Mammary microvascular endothelial cell (primary cell): Measurements from ENCODE around the gene POMT2. TPM values are rescaled to one million over a fixed set of nuclear protein-coding genes. Genes with fewer than 3 reads are reported as not detected.

Experiments
- total RNA-seq: library from RNA; depleted of rRNA; stranded (reverse); fragments of >200 nt; gene quantifications from 2 replicates; pipeline ENCODE4 v1.2.3, GENCODE V29; 2015

Gene POMT2, protein sequence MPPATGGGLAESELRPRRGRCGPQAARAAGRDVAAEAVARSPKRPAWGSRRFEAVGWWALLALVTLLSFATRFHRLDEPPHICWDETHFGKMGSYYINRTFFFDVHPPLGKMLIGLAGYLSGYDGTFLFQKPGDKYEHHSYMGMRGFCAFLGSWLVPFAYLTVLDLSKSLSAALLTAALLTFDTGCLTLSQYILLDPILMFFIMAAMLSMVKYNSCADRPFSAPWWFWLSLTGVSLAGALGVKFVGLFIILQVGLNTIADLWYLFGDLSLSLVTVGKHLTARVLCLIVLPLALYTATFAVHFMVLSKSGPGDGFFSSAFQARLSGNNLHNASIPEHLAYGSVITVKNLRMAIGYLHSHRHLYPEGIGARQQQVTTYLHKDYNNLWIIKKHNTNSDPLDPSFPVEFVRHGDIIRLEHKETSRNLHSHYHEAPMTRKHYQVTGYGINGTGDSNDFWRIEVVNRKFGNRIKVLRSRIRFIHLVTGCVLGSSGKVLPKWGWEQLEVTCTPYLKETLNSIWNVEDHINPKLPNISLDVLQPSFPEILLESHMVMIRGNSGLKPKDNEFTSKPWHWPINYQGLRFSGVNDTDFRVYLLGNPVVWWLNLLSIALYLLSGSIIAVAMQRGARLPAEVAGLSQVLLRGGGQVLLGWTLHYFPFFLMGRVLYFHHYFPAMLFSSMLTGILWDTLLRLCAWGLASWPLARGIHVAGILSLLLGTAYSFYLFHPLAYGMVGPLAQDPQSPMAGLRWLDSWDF
- total RNA-seq = 5.6 and 22.6 TPM in 2 replicates

DNA sequence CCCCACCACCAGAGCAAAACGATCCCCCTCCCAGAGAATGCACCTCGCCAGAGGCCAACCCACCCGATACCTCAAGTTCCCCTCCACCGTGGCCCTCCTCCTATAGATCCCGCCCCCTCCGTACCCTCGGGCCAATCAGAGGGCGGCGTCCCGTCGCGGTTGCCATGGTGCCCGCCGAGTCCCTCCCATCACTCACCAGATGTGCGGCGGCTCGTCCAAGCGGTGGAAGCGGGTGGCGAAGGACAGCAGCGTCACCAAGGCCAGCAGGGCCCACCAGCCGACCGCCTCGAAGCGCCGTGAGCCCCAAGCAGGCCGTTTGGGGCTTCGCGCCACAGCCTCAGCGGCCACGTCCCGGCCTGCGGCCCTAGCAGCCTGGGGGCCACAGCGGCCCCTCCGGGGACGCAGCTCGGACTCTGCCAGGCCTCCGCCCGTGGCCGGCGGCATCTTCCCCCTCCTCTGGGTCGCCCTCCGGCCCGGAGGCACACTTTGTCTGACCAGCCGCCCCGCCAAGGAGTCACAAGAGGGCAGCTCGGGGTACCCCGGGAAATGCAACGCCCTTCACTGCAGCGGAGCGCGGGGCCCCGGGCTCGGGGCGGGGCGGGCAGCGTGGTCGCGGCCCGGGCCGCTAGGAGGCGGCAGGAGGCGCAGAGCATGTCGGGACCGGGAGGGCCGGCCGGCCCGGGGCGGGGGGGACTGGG is at the start of gene POMT2:
POMT2 (minus strand) TSS at position 646 of the 698 bp plus-strand sequence; CDS start at position 444, 202 bp downstream.

GRCh38 chr14:77271113-77271710 is 49.5 kb downstream of the POMT2 start, which contains the start of gene NGB:
Gene NGB, minus strand, starts transcription at chr14:77271206. Its CDS starts 269 bp downstream, at chr14:77270937.

Other genes starting within 250 kb of the POMT2 start
- 11.2 and 14.0 TPM in 2 replicates for gene CIPC, start 222.6 kb downstream of the POMT2 start, total RNA-seq
- not detected in 2 replicates for gene ZDHHC22, start 179.1 kb downstream of the POMT2 start, total RNA-seq
- not detected in 2 replicates for gene TMEM63C, start 139.1 kb downstream of the POMT2 start, total RNA-seq
- not detected in 2 replicates for gene NGB, start 49.7 kb downstream of the POMT2 start, total RNA-seq
- gene GSTZ1, start 153 bp upstream of the POMT2 start, total RNA-seq = 18.4 and 20.8 TPM in 2 replicates
- 7.8 and 8.1 TPM in 2 replicates for gene TMED8, start 56.2 kb upstream of the POMT2 start, total RNA-seq
- gene SAMD15, start 56.5 kb upstream of the POMT2 start, total RNA-seq = 0.53 and 0.64 TPM in 2 replicates
- not detected in 2 replicates for gene NOXRED1, start 102.6 kb upstream of the POMT2 start, total RNA-seq
- gene VIPAS39, start 136.7 kb upstream of the POMT2 start, total RNA-seq = 17.9 and 28.8 TPM in 2 replicates
- 173 and 193 TPM in 2 replicates for gene AHSA1, start 137.2 kb upstream of the POMT2 start, total RNA-seq
- gene ISM2, start 177.9 kb upstream of the POMT2 start, total RNA-seq = 0.07 and 0.10 TPM in 2 replicates